ENCODE measurements around the gene FBXO42. TPM values are rescaled to one million over a fixed set of nuclear protein-coding genes. Genes with fewer than 3 reads are reported as not detected.

Gene FBXO42
- total RNA-seq, 4 donors from 2014 or later, result 40.1 to 68.3 (median 58.1) TPM

GRCh38 chr1:16211824-16212223 lies 140.5 kb downstream of the FBXO42 start:
- DNase-seq (ENCODE audit: low spot score in 2 of 2), result no peak
- no peak for TF ChIP-seq POLR2A (IDR thresholded peaks at IDR 0.05)
- TF ChIP-seq, protein P1, sequence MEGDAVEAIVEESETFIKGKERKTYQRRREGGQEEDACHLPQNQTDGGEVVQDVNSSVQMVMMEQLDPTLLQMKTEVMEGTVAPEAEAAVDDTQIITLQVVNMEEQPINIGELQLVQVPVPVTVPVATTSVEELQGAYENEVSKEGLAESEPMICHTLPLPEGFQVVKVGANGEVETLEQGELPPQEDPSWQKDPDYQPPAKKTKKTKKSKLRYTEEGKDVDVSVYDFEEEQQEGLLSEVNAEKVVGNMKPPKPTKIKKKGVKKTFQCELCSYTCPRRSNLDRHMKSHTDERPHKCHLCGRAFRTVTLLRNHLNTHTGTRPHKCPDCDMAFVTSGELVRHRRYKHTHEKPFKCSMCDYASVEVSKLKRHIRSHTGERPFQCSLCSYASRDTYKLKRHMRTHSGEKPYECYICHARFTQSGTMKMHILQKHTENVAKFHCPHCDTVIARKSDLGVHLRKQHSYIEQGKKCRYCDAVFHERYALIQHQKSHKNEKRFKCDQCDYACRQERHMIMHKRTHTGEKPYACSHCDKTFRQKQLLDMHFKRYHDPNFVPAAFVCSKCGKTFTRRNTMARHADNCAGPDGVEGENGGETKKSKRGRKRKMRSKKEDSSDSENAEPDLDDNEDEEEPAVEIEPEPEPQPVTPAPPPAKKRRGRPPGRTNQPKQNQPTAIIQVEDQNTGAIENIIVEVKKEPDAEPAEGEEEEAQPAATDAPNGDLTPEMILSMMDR (IDR thresholded peaks at IDR 0.05), result no peak
- no peak overlapping the region for H3K4me3 ChIP-seq (ENCODE audit: low read depth, poor library complexity, severe bottlenecking)
- intact Hi-C loops (cut with DNase I; ENCODE audit: low total_unique reads), result no loop called here
- WGBS, 2 donors, result 57 to 69% methylated on average over 6 of the region's 6 CpGs

DNA sequence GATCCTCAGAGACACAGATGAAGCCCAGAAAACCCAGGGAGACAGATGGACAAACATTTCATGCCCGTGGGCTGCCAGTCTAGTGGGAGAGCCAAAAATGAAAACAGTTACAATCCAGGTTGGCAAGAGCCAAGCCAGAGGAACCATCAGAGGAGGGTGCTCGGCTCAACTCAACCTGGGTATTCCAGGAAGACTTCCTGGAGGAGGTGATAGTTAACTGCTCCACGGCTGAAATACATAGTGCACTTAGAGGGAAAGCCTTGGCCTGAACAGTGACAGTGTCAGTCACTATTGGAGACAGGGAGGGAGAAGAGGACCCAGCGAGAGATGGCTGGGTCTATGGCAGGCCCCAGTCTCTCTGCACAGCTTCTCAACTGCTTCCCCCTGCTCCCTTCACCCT lies 141.7 kb downstream of the FBXO42 start:
- 73 to 77% methylated on average over 4 of the region's 4 CpGs for WGBS, 2 donors
- intact Hi-C loops (cut with DNase I; ENCODE audit: low total_unique reads), result no loop called here
- DNase-seq (ENCODE audit: low spot score in 2 of 2), result no peak
- no peak for TF ChIP-seq POLR2A (IDR thresholded peaks at IDR 0.05)
- TF ChIP-seq, protein P1 (IDR thresholded peaks at IDR 0.05), result no peak
- no peak overlapping the region for H3K4me3 ChIP-seq (ENCODE audit: low read depth, poor library complexity, severe bottlenecking)

- 69 to 76% methylated on average over 9 to 11 of the region's 11 CpGs for WGBS, 2 donors
- intact Hi-C loops (cut with DNase I; ENCODE audit: low total_unique reads), result no loop called here
- no peak overlapping the region for H3K4me3 ChIP-seq (ENCODE audit: low read depth, poor library complexity, severe bottlenecking)
- TF ChIP-seq POLR2A (IDR thresholded peaks at IDR 0.05), result no peak
- TF ChIP-seq, protein P1 (IDR thresholded peaks at IDR 0.05), result no peak
- no peak for DNase-seq (ENCODE audit: low spot score in 2 of 2)
Observed at GRCh38 chr1:16209847-16210407, 142.4 kb downstream of the FBXO42 start.

DNA sequence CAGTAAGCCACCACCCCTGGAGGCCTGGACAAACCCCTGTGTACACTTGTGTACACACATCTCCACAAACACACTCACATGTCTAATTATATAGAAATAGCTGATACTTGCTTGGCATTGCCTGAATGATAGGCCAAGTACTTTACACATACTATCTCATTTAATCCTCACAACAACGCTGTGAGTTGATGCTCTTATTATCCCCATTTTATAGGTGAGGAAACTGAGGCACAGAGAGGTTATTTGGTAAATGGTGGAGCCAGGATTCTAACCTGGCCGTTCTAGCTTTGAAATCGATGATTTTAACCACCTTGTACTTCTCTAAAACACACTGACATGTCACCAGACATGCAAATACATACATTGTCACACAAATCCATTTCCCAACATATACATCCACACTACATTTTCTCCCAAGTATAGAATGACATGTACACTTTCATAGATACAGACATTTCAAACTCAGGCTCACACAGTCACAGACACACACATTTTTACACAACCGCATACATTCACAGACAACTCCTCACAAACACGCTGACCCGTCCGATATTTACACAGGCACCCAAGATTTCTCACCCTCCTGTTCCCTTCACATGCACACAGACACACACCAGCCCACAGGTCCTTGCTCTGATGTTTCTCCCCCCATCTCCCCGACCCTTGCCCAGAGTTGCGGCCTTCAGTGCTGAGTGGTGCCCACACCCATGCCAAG lies 143.0 kb downstream of the FBXO42 start:
- intact Hi-C loops (cut with DNase I; ENCODE audit: low total_unique reads), result no loop called here
- H3K4me3 ChIP-seq (ENCODE audit: low read depth, poor library complexity, severe bottlenecking), result no peak overlapping the region
- WGBS, 2 donors, result 75 to 82% methylated on average over 9 of the region's 9 CpGs
- no peak for DNase-seq (ENCODE audit: low spot score in 2 of 2)
- TF ChIP-seq, protein P1 (IDR thresholded peaks at IDR 0.05), result no peak
- no peak for TF ChIP-seq POLR2A (IDR thresholded peaks at IDR 0.05)

DNA sequence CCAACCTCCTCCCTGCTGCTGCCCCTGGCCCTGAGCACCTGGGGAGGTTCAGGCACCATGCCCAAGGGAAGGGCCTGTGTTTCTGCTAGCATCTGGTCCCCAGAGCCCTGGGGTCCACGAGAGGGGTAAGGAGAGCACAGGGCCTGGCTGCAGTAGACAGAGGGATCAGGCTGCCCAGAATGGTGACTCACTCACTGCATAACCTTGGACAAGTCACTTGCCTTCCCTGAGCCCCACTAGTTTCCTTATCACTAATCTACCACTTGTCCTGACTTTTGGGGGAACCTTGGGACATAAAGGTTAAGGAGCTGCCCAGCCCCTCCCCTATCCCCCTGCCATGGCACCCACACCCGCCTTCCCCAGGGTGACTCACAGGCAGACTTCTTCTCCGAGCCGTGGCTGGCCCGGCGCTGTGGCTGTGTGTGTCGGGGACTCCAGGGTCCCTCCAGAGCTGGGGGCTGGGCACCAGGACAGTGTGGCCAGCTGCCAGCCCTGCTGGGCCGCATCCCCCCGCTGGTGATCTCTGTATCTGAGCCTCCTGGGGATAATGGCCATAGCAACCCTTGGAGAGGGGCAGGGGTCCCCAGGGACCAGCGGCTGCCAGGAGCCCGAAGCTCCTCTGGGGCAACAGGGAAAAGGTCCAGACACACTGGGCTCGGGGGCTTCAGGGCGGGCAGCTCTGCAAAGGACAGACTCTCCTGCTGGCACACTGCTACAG lies 143.9 kb downstream of the FBXO42 start:
- no peak overlapping the region for H3K4me3 ChIP-seq (ENCODE audit: low read depth, poor library complexity, severe bottlenecking)
- WGBS, 2 donors, result 58 to 69% methylated on average over 7 to 13 of the region's 13 CpGs
- no peak for DNase-seq (ENCODE audit: low spot score in 2 of 2)
- TF ChIP-seq, protein P1 (IDR thresholded peaks at IDR 0.05), result no peak
- TF ChIP-seq POLR2A (IDR thresholded peaks at IDR 0.05), result no peak
- intact Hi-C loops (cut with DNase I; ENCODE audit: low total_unique reads), result no loop called here
